ENCODE measurements around the gene YAE1. TPM values are rescaled to one million over a fixed set of nuclear protein-coding genes. Genes with fewer than 3 reads are reported as not detected.

Gene YAE1
- total and polyA plus RNA-seq, 2 of the 13 experiments (the other 11 are each of a cell fraction or from before 2014, with no cell fraction given), result 18.7 to 28.3 TPM

DNA sequence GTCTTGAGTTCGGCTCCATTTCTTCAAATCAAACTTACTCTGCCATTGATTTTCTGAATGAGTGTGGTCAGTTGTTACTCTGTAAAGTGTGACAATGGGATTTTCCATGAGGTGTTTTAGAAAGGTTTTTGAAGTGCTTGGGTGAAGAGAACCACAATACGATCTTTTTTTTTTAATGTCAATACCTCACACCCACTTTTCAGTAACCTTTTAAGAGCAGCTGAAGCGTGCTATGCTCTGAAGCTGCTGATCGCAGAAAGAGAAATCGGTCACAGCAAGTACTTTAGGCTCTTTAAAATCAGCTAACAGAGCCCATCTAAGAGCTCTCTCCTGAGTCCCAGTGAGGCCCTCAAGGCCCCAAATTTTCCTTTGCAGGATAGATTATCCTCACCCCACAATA lies 34.4 kb upstream of the YAE1 start:
- Histone ChIP-seq H3K79me2 (ENCODE audit: insufficient read depth, low read length) (no peaks in the 10 kb centered on the region), H3K27me3 (ENCODE audit: control insufficient read depth in 1 of 2, insufficient read depth in 2 of 2, low read length in 2 of 2) (peaks cover 0 to 10% of the 10 kb centered on the region in 2 experiments; a peak in 1 of 5 replicates), H3K27ac (ENCODE audit: extremely low read length, insufficient read depth, low read length) (no peak overlapping the region), H3K4me1 (ENCODE audit: insufficient read depth, low read length) (peaks cover 15% of the 10 kb centered on the region; the same call in 1 of the 2 replicates), H2AFZ (ENCODE audit: low read length) (no peak overlapping the region), H3K4me3 (replicated peaks in 1 of 3; ENCODE audit: insufficient read depth in 1 of 3, low read depth in 2 of 3, low read length in 3 of 3) (no peak overlapping the region), H3K9ac (ENCODE audit: insufficient read depth, low read depth, low read length) (no peak overlapping the region), H3K36me3 (replicated peaks in 1 of 2; ENCODE audit: control insufficient read depth in 1 of 2, insufficient read depth in 2 of 2, low read length in 2 of 2) (no peaks in the 10 kb centered on the region), H4K20me1 (ENCODE audit: insufficient read depth, low read length) (no peaks in the 10 kb centered on the region), H3K4me2 (ENCODE audit: low read depth, low read length) (no peak overlapping the region), H3K9me3 (ENCODE audit: low read length) (no peaks in the 10 kb centered on the region)
- 68% methylated on average over 5 of the region's 5 CpGs for whole genome bisulfite sequencing (ENCODE audit: low lambda C conversion rate)
- BruUV-seq (replicated peaks), result no TSS peak
- ChIA-PET POLR2A (no interaction called here), CTCF (ENCODE audit: low intra/inter-chr PET ratio, low total read pairs) (no interaction called here)
- no peak for DNase-seq (ENCODE audit: low spot score)
- TF ChIP-seq ZNF777 (CRISPR knock-in tag; IDR thresholded peaks at IDR 0.05) (no peak), ZNF776 (CRISPR knock-in tag; IDR thresholded peaks at IDR 0.05) (no peak), TOPORS (CRISPR knock-in tag; IDR thresholded peaks at IDR 0.05) (no peak), FOXA3 (CRISPR knock-in tag; IDR thresholded peaks at IDR 0.05) (no peak), KDM6A (CRISPR knock-in tag; IDR thresholded peaks at IDR 0.05; ENCODE audit: low read depth) (no peak), ZNF607 (CRISPR knock-in tag; IDR thresholded peaks at IDR 0.05; ENCODE audit: borderline replicate concordance) (no peak), ZNF24 (IDR thresholded peaks at IDR 0.05) (no peak), ZNF121 (CRISPR knock-in tag; IDR thresholded peaks at IDR 0.05) (no peak), SMAD3 (CRISPR knock-in tag; IDR thresholded peaks at IDR 0.05) (no peak), HDAC6 (IDR thresholded peaks at IDR 0.05; ENCODE audit: low read depth, low read length) (no peak), ZEB1 (IDR thresholded peaks at IDR 0.05; ENCODE audit: insufficient replicate concordance, low read depth) (no peak), ZNF430 (CRISPR knock-in tag; IDR thresholded peaks at IDR 0.05) (no peak), SRSF9 (IDR thresholded peaks at IDR 0.05; ENCODE audit: borderline replicate concordance, insufficient read depth, low read depth, low read length, poor library complexity, severe bottlenecking) (no peak), PHF20 (CRISPR knock-in tag; IDR thresholded peaks at IDR 0.05) (no peak), RXRB (CRISPR knock-in tag; IDR thresholded peaks at IDR 0.05; ENCODE audit: borderline replicate concordance) (no peak), ZFY (CRISPR knock-in tag; IDR thresholded peaks at IDR 0.05) (no peak)
- TF ChIP-seq, protein P1, sequence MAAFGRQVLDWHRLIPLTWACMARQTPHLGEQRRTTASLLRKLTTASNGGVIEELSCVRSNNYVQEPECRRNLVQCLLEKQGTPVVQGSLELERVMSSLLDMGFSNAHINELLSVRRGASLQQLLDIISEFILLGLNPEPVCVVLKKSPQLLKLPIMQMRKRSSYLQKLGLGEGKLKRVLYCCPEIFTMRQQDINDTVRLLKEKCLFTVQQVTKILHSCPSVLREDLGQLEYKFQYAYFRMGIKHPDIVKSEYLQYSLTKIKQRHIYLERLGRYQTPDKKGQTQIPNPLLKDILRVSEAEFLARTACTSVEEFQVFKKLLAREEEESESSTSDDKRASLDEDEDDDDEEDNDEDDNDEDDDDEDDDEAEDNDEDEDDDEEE (CRISPR knock-in tag; IDR thresholded peaks at IDR 0.05), result no peak
- TF ChIP-seq, protein P2, sequence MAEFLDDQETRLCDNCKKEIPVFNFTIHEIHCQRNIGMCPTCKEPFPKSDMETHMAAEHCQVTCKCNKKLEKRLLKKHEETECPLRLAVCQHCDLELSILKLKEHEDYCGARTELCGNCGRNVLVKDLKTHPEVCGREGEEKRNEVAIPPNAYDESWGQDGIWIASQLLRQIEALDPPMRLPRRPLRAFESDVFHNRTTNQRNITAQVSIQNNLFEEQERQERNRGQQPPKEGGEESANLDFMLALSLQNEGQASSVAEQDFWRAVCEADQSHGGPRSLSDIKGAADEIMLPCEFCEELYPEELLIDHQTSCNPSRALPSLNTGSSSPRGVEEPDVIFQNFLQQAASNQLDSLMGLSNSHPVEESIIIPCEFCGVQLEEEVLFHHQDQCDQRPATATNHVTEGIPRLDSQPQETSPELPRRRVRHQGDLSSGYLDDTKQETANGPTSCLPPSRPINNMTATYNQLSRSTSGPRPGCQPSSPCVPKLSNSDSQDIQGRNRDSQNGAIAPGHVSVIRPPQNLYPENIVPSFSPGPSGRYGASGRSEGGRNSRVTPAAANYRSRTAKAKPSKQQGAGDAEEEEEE (CRISPR knock-in tag; IDR thresholded peaks at IDR 0.05; ENCODE audit: borderline replicate concordance), result no peak
- TF ChIP-seq, protein P3, sequence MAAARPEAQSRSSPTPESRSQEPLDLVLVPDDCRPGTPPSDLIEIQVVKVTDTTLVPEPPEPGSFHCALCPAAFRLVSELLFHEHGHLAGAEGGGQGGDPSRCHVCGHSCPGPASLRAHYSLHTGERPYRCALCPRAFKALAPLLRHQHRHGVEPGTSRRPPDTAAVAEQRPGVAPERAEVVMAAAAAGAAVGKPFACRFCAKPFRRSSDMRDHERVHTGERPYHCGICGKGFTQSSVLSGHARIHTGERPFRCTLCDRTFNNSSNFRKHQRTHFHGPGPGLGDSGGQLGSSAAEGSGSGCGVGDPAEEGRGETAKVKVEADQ (CRISPR knock-in tag; IDR thresholded peaks at IDR 0.05; ENCODE audit: borderline replicate concordance), result no peak
- TF ChIP-seq, protein P4, sequence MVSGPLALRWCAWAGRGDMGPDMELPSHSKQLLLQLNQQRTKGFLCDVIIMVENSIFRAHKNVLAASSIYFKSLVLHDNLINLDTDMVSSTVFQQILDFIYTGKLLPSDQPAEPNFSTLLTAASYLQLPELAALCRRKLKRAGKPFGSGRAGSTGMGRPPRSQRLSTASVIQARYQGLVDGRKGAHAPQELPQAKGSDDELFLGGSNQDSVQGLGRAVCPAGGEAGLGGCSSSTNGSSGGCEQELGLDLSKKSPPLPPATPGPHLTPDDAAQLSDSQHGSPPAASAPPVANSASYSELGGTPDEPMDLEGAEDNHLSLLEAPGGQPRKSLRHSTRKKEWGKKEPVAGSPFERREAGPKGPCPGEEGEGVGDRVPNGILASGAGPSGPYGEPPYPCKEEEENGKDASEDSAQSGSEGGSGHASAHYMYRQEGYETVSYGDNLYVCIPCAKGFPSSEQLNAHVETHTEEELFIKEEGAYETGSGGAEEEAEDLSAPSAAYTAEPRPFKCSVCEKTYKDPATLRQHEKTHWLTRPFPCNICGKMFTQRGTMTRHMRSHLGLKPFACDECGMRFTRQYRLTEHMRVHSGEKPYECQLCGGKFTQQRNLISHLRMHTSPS (CRISPR knock-in tag; IDR thresholded peaks at IDR 0.05; ENCODE audit: low read depth), result no peak
- intact Hi-C loops (cut with micrococcal nuclease; ENCODE audit: unreplicated experiment), result no loop called here
- ATAC-seq, result no peak
- in situ Hi-C loops (cut with HindIII; ENCODE audit: extremely low pct_ligation_motif_present, low pct_unique_long_range_greater_than_20kb), result no loop called here
- no peak for FAIRE-seq

Data from HepG2 (cell line).